Stimulated activated CD8-positive, alpha-beta memory T cell treated with anti-CD3 and anti-CD28 coated beads, Interleukin-4, amount 100 ng/mL, for 1 hour (primary cell): ENCODE data around the gene DHRS4.

Experiments
- DNase-seq, 2 donors: peaks; one replicate each; pipeline ENCODE4 v3.0.0-alpha.2; 2020; ENCODE audit warnings: low read depth in 2 of 2, low spot score in 1 of 2

Gene DHRS4

DNA sequence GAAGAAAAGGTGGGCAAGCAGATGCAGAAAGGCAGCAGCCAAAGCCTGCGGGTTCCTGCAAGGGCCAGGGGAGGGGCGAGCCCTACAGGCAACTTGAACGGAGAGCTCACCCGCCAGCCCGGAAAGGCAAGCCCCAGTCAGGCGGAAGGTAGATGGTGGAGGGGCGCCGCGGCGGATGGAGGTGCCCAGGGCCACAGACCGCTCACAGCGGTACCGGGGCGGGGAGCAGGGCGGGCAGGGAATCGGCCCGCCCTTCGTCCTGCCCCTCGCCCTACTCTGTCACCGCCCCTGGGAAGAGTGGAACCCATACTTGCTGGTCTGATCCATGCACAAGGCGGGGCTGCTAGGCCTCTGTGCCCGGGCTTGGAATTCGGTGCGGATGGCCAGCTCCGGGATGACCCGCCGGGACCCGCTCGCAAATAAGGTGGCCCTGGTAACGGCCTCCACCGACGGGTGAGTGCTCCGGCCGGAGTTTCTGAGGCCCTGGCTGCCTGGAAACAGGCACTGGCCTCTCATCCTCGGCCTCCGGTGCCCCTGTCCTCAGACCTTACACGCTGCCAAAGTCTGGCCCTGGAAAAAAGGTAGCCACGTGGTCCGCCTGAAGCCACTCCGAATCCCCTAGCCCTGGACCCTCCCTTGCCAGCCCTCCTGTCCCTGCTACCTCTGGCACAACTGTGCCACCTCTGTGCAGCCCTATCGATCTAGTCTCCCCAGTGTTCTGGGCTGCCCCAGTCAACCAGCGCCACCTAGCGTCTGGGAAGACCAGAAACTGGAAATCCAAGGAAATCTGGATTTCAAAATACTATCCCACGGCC lies at the start of gene DHRS4:
TSS of gene DHRS4 (plus strand) at position 307 of the 815 bp plus-strand sequence. CDS start at position 326, 19 bp downstream.
- peak; percentile 45 to 67 for DNase-seq

DNA sequence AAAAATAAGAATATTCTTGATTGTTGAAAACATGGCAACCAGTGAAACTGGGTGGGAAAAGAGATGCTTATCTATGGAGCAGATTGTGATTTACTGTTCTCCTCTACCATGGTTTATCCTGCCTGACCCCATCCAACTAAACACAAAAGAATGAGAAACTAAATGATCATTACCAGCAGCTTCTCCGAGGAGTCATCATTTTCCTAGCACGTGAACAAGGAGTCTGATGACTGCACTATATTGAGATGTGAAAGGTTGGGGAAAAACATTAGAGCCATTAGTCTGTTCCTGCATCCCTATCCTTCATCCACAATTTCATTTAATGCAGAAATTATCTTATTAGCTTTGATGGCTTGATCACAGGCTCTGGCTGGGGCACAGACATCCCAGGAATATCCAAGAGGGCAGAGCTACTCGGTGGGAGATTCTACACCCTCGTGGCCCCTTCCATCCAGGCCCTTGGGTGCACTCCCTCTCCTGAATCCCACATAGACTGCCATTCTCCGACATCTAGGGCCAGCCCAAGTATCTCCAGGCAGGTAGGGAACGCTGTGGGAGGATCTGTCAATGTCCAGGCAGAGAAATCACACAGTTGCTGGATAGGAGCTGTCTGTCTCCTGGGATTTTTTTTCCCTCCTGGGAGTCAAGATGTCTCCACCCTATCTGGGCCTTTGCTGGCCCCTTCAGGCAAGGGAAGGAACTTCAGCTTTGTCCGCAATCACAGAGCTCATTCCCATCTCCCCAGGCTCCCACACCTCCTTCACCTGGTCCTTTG lies 43.3 kb upstream of the DHRS4 start:
- DNase-seq = no peak

DNA sequence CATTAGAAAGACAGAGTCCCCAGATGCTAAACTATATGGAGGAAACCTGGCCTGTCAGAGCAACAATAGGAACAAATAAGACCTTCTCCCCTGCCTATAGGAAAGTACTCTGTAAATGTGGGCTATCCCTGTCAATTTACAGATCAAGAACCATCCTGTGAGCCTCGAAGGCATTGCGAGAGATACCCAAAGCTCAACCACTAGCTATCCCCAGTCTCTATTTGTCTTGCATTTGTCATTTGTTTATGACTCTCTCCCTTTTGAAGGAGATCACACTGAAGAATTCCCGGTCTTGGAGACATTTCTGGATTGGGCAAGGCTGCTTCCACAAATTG lies 42.7 kb upstream of the DHRS4 start:
- DNase-seq = no peak

DNA sequence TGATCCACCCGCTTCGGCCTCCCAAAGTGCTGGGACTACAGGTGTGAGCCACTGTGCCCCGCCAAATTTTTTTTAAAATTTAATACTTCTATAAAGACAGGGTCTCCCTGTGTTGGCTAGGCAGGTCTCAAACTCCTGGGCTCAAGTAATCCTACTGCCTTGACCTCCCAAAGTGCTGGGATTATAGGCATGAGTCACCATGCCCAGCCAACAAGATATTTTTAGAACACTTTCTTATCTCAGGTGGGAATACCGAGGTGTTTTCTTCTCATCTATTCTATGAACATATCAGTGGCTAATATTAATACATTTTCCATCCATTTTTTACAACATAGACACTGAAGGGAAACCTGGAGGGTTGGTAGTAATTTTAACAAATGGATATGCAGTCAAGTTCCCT lies 38.0 kb upstream of the DHRS4 start:
- DNase-seq = no peak

DNA sequence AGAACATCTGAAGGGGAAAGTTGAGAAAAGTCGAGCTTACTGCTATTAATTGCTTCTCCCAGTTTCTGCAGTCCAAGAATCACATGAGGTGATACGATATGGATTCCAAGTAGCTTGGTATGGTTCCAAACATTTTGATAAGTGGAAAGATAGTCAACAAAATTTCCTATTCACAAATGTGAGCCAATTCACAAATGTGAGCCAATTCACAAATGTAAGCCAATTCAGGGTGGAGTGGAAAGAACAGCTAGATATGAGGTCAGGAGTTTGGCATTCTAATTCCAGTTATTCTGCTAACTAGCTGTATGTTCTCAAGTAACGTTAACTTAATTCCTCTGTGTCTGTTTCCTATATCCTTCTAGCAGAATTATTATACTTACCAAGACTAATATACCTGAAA lies 37.6 kb upstream of the DHRS4 start:
- no peak for DNase-seq

DNA sequence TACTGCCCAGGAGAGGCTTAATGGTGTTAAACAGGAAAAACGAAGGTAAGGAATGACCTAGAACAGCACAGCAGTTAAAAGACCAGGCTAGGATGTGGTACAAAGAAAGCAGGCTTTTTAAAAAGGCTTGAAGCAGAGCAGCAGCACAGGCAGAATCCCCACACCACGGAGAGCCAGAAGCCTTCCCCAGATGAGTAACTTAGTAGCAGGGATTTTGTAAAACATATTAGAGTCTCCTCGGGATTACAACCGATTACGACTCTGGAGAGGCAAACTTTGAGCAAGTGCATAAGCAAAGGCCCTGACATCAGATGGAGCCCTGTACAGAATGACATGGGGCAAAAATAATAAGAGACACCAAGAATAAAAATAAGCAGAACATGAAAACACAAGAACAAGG lies 37.1 kb upstream of the DHRS4 start:
- no peak for DNase-seq

DNA sequence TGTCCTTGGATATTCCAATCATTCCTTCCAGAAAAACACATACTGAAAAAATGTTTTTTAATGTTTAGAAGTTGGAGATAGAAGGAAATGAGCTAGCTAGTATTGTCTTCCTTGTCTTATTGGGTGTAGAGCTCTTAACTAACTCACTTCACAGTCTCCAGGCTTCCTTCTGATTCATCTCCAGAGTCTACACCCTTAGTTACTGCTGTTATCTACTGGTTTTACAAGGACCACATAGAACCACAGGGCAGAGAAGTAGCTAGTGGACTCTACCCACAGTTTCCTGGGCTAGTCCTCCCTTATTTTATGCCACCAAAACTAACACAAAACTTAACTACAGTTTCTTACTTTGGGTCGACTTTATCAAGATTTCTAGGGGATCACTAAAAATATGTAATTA lies 31.0 kb upstream of the DHRS4 start:
- no peak for DNase-seq

DNA sequence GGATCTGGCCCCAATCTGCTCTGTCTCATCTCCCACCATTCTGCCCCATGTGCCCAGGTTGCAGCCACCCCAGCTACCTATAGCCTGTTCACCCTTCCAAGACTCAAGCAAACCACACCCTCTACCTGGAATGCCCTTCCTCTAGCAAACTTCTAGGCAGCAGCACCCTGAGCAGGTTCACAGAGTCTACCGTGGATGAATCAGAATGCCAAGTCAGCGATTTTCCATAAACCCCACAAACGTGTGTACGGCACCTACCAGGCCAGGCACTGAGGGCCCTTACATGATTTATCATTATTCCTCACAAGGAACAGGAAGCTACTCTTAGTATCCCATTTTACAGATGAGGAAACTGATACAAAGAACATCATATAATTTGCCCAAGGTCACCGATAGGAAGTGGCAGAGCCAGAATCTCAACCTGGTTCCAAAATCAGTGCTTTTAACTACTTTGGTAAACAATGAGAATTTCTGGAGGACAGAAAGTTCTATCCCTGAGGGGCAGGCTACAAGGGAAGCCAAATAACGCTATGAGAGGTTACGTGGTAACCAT lies 28.0 kb upstream of the DHRS4 start:
- no peak for DNase-seq

DNA sequence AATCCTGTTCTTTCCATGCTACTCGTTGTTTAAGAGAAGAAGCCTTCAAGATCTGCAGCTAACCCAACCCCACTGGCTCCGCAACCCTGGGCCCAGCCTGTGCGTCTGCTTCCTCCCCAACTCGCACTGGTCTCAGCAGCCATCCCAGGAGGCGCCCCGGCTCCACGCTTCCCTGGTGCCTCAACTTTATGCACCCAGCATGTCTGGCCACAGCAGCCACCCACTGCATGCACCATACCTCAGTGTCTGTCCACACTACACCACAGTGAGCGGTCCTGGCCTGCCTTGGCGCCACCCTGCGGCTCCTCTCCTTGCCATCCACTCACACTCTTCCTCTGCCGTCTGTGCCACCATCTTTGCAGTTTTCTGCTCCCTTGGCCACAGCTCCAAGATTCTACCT lies 27.0 kb upstream of the DHRS4 start:
- no peak for DNase-seq

DNA sequence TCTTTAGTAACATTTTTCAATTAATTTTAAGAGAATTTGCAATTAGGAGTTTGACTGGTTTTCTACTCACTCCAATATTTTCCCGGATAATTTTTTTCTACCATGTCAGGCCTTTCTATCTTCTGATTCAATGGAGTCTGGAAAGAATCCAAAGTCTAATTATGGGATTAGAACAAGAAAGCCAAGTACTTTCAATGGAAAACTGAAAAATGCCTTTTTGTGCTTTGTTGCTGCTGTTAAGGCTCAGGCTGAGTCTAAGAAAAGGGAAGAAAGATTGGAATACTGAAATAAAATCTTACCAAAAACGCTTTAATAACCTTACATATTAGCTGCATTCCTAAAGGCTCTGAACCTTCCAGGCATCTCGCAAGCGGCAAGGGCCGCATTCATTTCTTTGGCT lies 24.4 kb upstream of the DHRS4 start:
- no peak for DNase-seq

DNA sequence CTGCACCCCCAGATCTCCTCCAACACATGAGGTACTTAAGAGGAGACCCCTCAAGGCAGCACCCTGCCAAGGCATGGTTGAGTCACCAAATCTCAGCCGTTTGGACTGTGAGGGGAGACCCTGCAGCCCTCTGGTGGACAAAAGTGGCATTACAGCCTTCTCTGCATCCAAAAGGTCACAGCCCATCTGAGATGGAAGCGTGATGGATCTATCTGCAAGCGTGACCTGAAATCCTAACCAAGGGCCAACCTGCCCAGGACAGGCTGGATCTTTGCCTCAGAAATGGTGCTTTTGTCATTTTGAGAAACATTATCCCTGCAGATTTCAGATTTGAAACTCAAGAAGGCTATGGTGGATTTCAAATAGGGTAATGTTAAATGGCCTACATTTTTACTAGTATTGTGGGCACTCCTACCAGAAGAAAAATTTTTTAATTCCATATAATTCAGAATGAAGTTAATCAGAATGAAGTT lies 23.7 kb upstream of the DHRS4 start:
- DNase-seq = peak; percentile 79 to 85

DNA sequence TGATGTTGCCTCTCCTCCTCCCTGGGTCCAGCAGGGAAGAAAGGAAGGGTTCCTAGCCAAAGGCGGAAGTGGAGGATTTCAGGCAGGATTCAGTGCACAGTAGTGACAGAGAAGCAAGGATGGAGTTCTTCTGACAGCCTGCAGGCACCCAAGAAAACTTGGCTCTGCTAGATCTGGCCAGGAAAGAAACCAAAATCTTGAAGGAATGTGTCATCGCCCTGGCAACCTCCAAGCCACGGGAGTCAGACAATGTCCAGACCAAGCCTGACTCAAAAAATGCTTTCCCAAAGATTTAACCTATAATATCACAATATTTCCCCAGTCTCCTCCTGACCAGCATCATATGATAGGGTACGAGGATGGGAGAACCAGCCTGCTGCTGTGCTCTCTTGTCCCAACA lies 22.8 kb upstream of the DHRS4 start:
- no peak for DNase-seq

DNA sequence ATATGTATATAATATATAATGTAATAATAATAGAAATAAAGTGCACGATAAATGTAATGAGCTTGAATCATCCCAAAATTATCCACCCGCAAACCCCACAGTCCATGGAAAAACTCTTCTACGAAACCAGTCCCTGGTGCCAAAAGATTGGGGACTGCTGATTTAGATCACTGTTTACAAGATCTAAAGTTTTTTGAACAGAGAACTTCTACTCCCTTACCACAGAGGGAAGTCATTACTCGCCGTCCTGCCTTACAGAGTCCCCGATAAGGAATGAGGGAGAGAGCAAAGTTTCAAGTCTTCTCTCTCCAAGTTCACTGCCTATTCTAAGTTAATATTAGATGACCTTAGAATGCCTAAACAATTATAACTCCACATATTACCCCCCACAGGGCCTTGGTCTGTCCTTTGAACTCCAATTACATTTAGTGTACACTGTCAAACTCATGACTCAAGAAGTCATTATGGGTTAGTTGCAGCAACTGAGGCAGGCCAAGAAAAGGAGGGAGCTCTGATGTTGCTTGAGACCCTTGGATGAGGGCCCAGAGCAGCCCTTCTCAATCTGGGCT lies 21.8 kb upstream of the DHRS4 start:
- DNase-seq = no peak

DNA sequence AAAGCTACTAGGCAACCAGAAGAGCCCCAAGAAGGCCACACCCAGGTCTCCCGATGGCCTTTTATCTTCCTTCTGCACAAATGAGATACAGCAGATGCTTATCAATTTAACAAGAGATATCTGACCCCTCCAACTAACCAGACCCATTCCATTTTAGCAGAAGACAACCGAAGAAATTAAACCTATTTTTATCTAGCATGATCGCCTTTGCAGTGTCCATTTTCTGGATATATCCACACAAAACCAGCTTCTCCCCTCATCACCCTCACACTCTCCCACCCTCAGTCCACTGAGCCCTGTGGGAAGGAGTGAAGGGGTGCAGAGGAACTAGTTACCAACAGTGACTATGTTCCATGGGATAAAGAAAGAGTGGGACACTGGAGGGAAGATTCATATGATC lies 20.9 kb upstream of the DHRS4 start:
- no peak for DNase-seq

DNA sequence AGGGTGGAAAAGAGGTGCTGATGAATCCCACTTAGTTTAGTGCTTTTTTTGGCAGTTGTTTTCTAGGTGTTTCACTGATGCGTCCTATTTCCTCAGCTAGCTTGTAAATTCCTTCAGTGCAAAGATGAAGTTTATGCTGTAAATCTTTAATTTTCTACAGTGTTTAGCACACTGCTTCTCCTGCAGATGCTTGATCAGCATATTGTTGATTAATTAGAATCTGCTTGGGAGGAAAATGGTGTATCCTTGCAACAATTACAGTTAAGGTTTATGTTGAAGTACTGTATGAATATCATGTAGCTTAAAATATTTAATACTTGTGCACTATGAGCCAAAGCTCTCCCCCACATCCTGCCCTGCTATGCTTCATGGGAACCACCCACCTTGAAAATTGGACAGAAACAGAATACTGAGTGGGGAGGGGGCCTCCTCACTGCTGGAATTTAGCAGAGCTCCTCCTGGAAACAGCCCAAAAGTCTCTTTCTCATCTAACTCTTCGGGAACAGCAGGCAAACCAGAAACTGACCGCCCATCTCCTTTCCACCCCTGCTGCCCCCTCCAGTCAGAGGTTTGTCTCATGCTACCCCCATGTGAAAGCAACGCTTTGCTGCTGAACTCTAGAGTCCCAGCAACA lies 20.3 kb upstream of the DHRS4 start:
- no peak for DNase-seq

DNA sequence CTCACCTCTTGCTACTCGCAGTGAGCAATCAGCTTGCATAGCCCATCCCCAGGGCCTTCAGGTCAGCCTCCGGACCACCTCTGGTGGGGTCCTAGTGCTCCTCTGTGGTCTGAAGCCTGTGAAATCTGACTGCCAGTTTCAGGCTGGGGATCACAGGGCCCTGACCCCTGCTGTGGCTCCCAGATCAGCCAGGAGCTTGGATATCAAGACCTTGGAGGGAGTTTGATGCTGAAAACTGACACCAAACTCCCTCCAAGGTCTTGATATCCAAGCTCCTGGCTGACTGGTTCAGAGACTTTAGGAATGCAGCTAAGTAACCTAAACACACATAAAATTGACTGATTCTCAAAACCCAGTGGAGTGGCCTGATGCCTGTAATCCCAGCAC lies 19.8 kb upstream of the DHRS4 start:
- no peak for DNase-seq

DNA sequence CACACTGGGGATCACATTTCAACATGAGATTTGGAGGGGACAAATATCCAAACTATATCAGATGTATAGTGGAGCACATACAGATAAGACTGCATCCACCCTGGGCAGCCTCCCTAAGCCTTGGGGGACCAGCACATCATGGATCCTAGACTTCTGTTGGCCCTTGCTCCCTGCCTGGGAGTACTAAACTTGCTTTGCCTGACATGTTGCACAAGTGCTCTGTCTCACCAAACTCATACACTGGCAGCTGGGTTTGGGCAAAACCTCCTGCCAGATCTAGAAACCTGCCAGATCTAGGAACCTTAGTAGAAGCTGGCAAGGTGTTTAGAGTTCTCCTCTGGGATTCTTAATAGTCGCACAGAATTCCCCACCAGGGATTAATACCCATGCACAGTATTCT lies 18.4 kb upstream of the DHRS4 start:
- DNase-seq = no peak

DNA sequence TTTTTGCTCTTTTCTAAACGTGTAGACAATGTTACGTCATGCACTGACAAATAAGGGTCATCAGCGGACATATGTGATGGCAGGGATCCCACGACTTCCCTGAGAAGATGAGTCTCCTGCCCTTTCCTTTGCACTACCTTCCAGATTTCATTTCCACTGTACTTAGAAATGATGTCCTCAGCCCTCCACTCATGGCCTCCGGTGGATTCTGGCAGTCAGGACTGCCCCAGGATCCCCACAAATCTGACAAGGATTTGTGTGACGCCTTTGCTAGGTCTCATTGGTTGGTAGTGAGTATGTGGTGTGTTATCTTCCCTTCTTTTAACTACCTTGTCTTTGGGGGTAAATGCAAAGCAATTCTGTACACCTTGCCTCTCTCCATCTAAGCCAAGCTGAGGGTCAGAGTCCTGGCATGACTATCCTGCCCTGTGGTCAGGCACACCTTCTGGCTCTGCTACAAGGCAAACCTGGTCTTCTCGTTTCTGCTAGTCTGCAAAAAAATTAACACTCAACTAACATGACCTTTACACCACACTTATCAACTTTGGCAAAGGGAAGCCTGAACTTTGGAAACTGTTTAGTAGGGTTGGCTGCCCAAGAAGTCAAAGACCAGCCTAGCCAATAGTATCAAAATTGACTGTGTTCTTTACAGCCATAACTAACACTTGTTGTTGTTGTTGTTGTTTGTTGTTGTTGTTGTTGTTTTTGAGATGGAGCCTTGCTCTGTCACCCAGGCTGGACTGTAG lies 17.3 kb upstream of the DHRS4 start:
- DNase-seq = no peak

DNA sequence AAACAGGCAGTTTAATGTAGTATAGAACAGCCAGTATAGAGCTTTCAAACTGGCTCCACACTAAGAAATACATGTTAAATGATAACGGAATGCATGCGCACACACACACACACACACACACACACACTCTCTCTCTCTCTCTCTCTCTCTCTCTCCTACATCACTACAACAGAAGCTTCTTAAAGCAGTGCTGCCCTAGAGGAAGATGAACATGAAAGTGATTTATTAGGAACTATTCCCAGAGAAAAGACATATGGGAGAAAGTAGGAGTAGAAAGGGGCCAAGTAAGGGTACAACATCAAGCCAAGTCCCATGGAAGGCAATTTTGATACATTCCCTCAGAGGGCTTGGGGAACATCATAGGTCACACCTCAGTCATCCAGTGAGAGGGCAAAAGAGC lies 16.4 kb upstream of the DHRS4 start:
- DNase-seq = no peak

DNA sequence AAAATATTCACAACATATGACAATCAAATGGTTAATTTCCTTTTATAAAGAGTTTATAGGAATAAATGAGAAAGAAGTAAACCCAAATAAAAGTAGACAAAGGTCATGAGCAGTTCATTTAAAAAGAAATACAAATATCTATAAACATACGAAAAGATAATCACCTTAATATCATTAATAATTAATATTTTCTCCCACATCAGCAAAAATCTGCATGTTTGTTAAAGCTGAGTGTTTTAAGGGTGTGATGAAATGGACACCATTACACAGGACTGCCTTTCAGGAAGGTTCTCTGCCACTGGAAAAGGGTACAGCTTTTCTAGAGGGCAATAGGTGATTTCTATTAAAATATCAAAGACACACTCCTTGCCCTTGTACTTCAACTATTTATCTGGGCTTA lies 14.7 kb upstream of the DHRS4 start:
- no peak for DNase-seq
